Endothelial cell of umbilical vein (primary cell): ENCODE results near the gene OR5AN1. TPM values are rescaled to one million over a fixed set of nuclear protein-coding genes. Genes with fewer than 3 reads are reported as not detected.

Source experiments
- BruUV-seq: library from RNA; stranded (reverse); fragments of 400-500 nt; replicated peaks from 2 replicates; lab custom pipeline; 2021; lab: Mats Ljungman, UMichigan
- CTCF ChIA-PET: fragments of 300-600, 350-600 bp; sonication (Branson Sonifier 250); formaldehyde crosslinking; loops from one replicate; lab custom pipeline; 2021; ENCODE audit warnings: antibody characterized with exemption, inconsistent platforms; lab: Charles Lee
- POLR2A ChIA-PET: fragments of 300-600, 350-600 bp; sonication (Branson Sonifier 250); formaldehyde crosslinking; loops from one replicate; lab custom pipeline; 2021; ENCODE audit warnings: antibody characterized with exemption, inconsistent platforms; lab: Charles Lee
- DNase-seq: peaks from one replicate; pipeline ENCODE4 v3.0.0-alpha.2; 2011; ENCODE audit warnings: low read depth, low spot score
- FAIRE-seq: peaks from 2 replicates; lab custom pipeline; 2011; peaks lifted over from hg19 to GRCh38; lab: Jason Lieb, UNC
- H2AFZ ChIP-seq: 2 replicates; pipeline ENCODE4 v1.6.0; 2012; ENCODE audit warnings: low read depth, low read length, control low read depth, inconsistent platforms
- H3K27ac ChIP-seq: 2 replicates; pipeline ENCODE4 v1.5.1; 2011; ENCODE audit warnings: low read depth, mild to moderate bottlenecking, control low read depth, low read length, moderate library complexity; ENCODE audit not compliant: insufficient read depth
- H3K27me3 ChIP-seq, 2 experiments: 2 replicates each; pipeline versions ENCODE4 v1.6.0 to v1.6.1; 2011; ENCODE audit warnings: low read length in 2 of 2, mixed read lengths in 1 of 2; ENCODE audit not compliant: control insufficient read depth in 2 of 2, insufficient read depth in 2 of 2
- H3K36me3 ChIP-seq, 2 experiments: 2 replicates in 1 of 2; 3 replicates in 1 of 2; pipeline ENCODE4 v1.5.1; 2011; ENCODE audit warnings: low read length in 2 of 2, mild to moderate bottlenecking in 1 of 2, moderate library complexity in 1 of 2; ENCODE audit not compliant: control insufficient read depth in 2 of 2, insufficient read depth in 2 of 2; ENCODE audit errors: extremely low read depth in 1 of 2
- H3K4me1 ChIP-seq: 3 replicates; pipeline ENCODE4 v1.5.1; 2011; ENCODE audit warnings: mild to moderate bottlenecking, low read length; ENCODE audit not compliant: control insufficient read depth, insufficient read depth; ENCODE audit errors: extremely low read depth
- H3K4me2 ChIP-seq: 2 replicates; pipeline ENCODE4 v1.6.1; 2011; ENCODE audit warnings: low read length, control low read depth, mixed read lengths; ENCODE audit not compliant: insufficient read depth
- H3K4me3 ChIP-seq, 3 experiments: fragments of 200-600 bp in 1 of 3; sonication (generic), shearing (Covaris generic) in 1 of 3; replicated peaks in 1 of 3; 2 replicates each; pipeline ENCODE4 v1.5.1; 2011 to 2016; ENCODE audit warnings: control low read depth in 3 of 3, low read length in 3 of 3, mild to moderate bottlenecking in 2 of 3, inconsistent platforms in 1 of 3, low read depth in 1 of 3, moderate library complexity in 1 of 3; ENCODE audit not compliant: insufficient read depth in 1 of 3
- H3K79me2 ChIP-seq: 2 replicates; pipeline ENCODE4 v1.6.0; 2012; ENCODE audit warnings: low read length, inconsistent platforms; ENCODE audit not compliant: control insufficient read depth, insufficient read depth
- H3K9ac ChIP-seq: replicated peaks from 2 replicates; pipeline ENCODE3; 2011; ENCODE audit warnings: low read length, control low read depth; ENCODE audit not compliant: insufficient read depth; ENCODE audit errors: extremely low read depth
- H3K9me1 ChIP-seq: replicated peaks from 3 replicates; pipeline ENCODE4 v1.6.0; 2011; ENCODE audit warnings: mild to moderate bottlenecking, low read length; ENCODE audit not compliant: control insufficient read depth, insufficient read depth; ENCODE audit errors: extremely low read depth
- H3K9me3 ChIP-seq: replicated peaks from 2 replicates; pipeline ENCODE4 v1.5.1; 2012; ENCODE audit warnings: low read length, inconsistent platforms; ENCODE audit not compliant: control insufficient read depth, insufficient read depth
- H4K20me1 ChIP-seq: replicated peaks from 2 replicates; pipeline ENCODE3; 2011; ENCODE audit warnings: mild to moderate bottlenecking, low read length; ENCODE audit not compliant: control insufficient read depth, insufficient read depth; ENCODE audit errors: extremely low read depth
- GATA2 ChIP-seq: IDR thresholded peaks from 2 replicates; pipeline ENCODE4 v1.7.0; 2011; ENCODE audit warnings: low read depth, mild to moderate bottlenecking, moderate library complexity, mixed read lengths, low read length; ENCODE audit not compliant: insufficient read length, insufficient read depth
- dilution Hi-C: fragments of 300-500 bp; cut with MboI; formaldehyde crosslinking; loops from one replicate; pipeline ENCODE4 v1.15.0; 2019; ENCODE audit warnings: low sequenced_read_pairs; ENCODE audit not compliant: extremely low pct_ligation_motif_present
- intact Hi-C: fragments of 100-400 bp; cut with micrococcal nuclease; formaldehyde crosslinking; loops from one replicate; pipeline ENCODE4 v1.10.0; 2022
- polyA plus RNA-seq, 4 experiments: library from polyadenylated mRNA; depleted of rRNA in 3 of 4; stranded (reverse) in 3 of 4; unstranded in 1 of 4; fragments of >200 nt; gene quantifications; 2 replicates each; pipeline versions ENCODE4 v1.2.1 to v1.2.3, GENCODE V29; 2011 to 2012; ENCODE audit warnings: missing spikeins in 1 of 4
- total RNA-seq: library from RNA; stranded (reverse); gene quantifications from 2 replicates; pipeline ENCODE4 v1.2.3, GENCODE V29; 2021

The OR5AN1 gene
- total and polyA plus RNA-seq, 2 donors (not counting 3 experiments of a cell fraction or from before 2014, with no cell fraction given) = not detected

DNA sequence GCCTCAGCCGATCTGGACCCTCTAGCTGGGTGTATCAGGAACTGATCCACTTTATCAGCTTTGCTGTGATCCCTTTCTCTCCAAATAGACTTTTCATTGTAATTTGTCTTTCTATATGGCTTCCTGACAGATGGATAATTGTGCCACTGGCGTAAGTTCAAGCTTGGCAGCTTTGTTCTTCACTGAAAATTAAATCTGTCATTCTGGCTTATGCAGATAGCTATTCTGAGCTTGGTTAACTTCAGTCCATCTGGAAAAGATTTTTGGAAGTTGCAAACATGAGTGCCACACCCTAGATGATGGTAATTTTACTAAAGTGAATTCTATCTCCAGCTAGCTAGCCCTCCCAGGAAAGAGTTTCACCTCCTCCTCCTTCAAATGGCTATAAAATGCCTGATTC is 59.5 kb downstream of the OR5AN1 start:
- no peak for DNase-seq

More for the DNA sequence above, 59.5 kb downstream of the OR5AN1 start:
- Histone ChIP-seq H3K4me2 (no peak overlapping the region), H3K36me3 (no peaks in the 10 kb centered on the region), H3K79me2 (no peaks in the 10 kb centered on the region), H3K4me1 (no peaks in the 10 kb centered on the region), H4K20me1 (no peaks in the 10 kb centered on the region), H3K9me3 (no peaks in the 10 kb centered on the region), H3K27me3 (peaks cover 0 to 2% of the 10 kb centered on the region in 2 experiments), H3K27ac (no peak overlapping the region), H3K9me1 (no peaks in the 10 kb centered on the region), H3K4me3 (no peak overlapping the region), H2AFZ (no peak overlapping the region), H3K9ac (no peak overlapping the region)
- intact Hi-C loops (no loop called here), dilution Hi-C loops (no loop called here)
- TF ChIP-seq GATA2 = no peak
- no peak for FAIRE-seq
- ChIA-PET CTCF (interaction anchor here (1.2 kb wide), 1 partner anchor 246 kb away, joined by 3 read pairs; the partner anchor contains the start of gene DTX4), POLR2A (no interaction called here)
- no TSS peak for BruUV-seq

Other genes starting within 250 kb of the OR5AN1 start
- gene FAM111A, start 216.0 kb upstream of the OR5AN1 start, total RNA-seq = 53.0 and 57.4 TPM in 2 replicates
- 13.6 and 20.1 TPM in 2 replicates for gene FAM111A, start 216.0 kb upstream of the OR5AN1 start, polyA plus RNA-seq
- 0.51 and 0.91 TPM in 2 replicates for gene DTX4, start 186.8 kb upstream of the OR5AN1 start, total RNA-seq
- 0.06 and 0.08 TPM in 2 replicates for gene DTX4, start 186.8 kb upstream of the OR5AN1 start, polyA plus RNA-seq
- gene MPEG1, start 146.0 kb upstream of the OR5AN1 start, total RNA-seq = not detected in 2 replicates
- not detected in 2 replicates for gene MPEG1, start 146.0 kb upstream of the OR5AN1 start, polyA plus RNA-seq
- not detected in 2 replicates for gene OR5A2, start 67.5 kb downstream of the OR5AN1 start, total RNA-seq
- gene OR5A2, start 67.5 kb downstream of the OR5AN1 start, polyA plus RNA-seq = not detected in 2 replicates
- gene OR5A1, start 77.6 kb downstream of the OR5AN1 start, total RNA-seq = not detected in 2 replicates
- not detected in 2 replicates for gene OR5A1, start 77.6 kb downstream of the OR5AN1 start, polyA plus RNA-seq
- gene OR4D6, start 98.1 kb downstream of the OR5AN1 start, total RNA-seq = not detected in 2 replicates
- not detected in 2 replicates for gene OR4D6, start 98.1 kb downstream of the OR5AN1 start, polyA plus RNA-seq
- gene OR4D10, start 114.4 kb downstream of the OR5AN1 start, total RNA-seq = not detected in 2 replicates
- gene OR4D10, start 114.4 kb downstream of the OR5AN1 start, polyA plus RNA-seq = not detected in 2 replicates
- gene OR4D11, start 144.7 kb downstream of the OR5AN1 start, total RNA-seq = not detected in 2 replicates
- gene OR4D11, start 144.7 kb downstream of the OR5AN1 start, polyA plus RNA-seq = not detected in 2 replicates
- not detected in 2 replicates for gene OR4D9, start 152.6 kb downstream of the OR5AN1 start, total RNA-seq
- not detected in 2 replicates for gene OR4D9, start 152.6 kb downstream of the OR5AN1 start, polyA plus RNA-seq